22Rv1 (cell line): Measurements from ENCODE around the gene DMBX1.

Source experiments
- H3K27ac ChIP-seq: fragments of 450-650 bp; 2 replicates; pipeline ENCODE4 v1.5.1; 2017
- ZFX ChIP-seq: fragments of 450-650 bp; IDR thresholded peaks from 2 replicates; pipeline ENCODE4 v1.6.1; 2017; ENCODE audit warnings: antibody characterized with exemption, borderline replicate concordance
- TF ChIP-seq, protein P1 (sequence below): fragments of 450-650 bp; IDR thresholded peaks from 2 replicates; pipeline ENCODE4 v1.5.1; 2017; ENCODE audit warnings: mild to moderate bottlenecking

Gene DMBX1

DNA sequence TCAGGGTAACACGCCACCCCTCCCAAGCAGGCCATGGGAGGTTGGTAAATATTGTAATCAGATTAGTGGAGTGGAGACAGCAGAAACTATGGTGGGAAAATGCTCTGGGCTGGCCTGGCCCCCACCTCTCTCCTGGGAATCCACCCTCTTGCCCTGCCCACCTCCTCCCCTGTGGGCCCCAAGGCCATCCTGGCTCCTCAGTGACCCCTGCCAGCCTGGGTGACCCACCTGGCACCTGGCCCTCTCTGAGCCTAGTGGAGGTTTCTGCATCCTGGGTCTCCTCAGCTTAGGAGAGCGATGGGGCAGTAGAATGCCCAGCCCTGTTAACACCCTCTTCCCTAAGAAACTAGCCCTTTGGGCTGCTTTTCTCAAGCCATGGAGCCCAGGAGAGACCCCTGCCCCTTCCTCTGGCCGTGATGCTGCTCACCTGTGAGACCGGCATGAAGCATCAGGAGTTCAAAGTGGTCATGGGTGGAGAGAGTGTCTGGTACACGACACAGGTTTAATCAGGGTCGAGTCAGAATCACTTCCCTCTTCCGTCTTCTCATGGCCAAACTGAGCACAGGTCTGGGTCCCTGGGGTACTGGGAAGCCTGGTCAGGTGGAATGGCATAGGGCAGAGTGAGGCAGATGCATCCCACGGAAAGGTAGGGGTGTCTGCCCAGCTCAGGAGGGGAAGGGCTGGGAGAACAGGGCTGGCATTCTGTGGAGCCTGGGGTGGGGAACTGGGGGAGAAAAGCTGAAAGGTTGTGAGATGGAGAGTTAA is 10.7 kb upstream of the DMBX1 start:
- H3K27ac ChIP-seq, result no peak overlapping the region
- no peak for TF ChIP-seq ZFX
- TF ChIP-seq, protein P1, sequence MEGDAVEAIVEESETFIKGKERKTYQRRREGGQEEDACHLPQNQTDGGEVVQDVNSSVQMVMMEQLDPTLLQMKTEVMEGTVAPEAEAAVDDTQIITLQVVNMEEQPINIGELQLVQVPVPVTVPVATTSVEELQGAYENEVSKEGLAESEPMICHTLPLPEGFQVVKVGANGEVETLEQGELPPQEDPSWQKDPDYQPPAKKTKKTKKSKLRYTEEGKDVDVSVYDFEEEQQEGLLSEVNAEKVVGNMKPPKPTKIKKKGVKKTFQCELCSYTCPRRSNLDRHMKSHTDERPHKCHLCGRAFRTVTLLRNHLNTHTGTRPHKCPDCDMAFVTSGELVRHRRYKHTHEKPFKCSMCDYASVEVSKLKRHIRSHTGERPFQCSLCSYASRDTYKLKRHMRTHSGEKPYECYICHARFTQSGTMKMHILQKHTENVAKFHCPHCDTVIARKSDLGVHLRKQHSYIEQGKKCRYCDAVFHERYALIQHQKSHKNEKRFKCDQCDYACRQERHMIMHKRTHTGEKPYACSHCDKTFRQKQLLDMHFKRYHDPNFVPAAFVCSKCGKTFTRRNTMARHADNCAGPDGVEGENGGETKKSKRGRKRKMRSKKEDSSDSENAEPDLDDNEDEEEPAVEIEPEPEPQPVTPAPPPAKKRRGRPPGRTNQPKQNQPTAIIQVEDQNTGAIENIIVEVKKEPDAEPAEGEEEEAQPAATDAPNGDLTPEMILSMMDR, result no peak

GRCh38 chr1:46479744-46480350 is 9.8 kb upstream of the DMBX1 start:
- TF ChIP-seq, protein P1, result no peak
- no peak for TF ChIP-seq ZFX
- H3K27ac ChIP-seq, result no peak overlapping the region

DNA sequence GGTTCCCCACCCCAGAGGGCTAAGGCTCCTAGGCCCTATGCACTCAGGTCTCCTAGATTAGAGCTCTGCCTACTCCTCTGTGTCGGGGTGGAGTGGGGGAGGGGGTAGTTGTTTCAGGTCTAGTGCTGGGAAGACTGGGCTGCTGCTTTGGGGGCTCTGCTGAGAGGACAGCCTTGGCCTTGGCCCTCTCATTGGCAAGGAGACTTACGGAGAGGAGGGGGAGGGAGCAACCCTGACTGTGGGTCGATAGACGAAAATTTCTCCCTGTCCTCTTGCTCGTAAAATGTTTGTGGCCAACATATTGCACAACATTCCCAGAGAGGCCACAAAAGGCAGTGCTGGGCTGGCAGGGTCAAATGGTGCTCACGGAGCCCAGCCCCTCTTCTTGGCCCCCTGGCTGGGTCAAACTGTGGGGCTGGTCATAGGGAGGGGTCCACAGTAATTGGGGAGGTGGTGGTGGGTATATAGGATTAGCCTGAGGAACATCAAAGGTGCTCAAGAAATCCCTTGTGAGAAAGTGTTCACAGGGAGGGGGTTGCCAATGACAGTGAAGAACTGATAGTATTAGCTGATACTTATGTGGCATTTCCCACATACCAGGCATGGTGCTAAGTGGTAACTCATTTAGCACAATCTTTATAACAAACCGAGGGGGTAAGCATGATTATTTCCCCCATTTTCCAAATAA is 8.5 kb upstream of the DMBX1 start:
- H3K27ac ChIP-seq, result no peak overlapping the region
- TF ChIP-seq, protein P1, result no peak
- no peak for TF ChIP-seq ZFX

- TF ChIP-seq, protein P1, result no peak
- no peak for TF ChIP-seq ZFX
- H3K27ac ChIP-seq, result no peak overlapping the region
These were observed 7.7 kb upstream of the DMBX1 start for GRCh38 chr1:46481961-46482360.

- no peak overlapping the region for H3K27ac ChIP-seq
- no peak for TF ChIP-seq ZFX
- TF ChIP-seq, protein P1, result no peak
These were observed 6.0 kb upstream of the DMBX1 start for GRCh38 chr1:46483589-46483988.

GRCh38 chr1:46484783-46485490 is 4.7 kb upstream of the DMBX1 start:
- H3K27ac ChIP-seq, result no peak overlapping the region
- TF ChIP-seq, protein P1, result no peak
- no peak for TF ChIP-seq ZFX
